HepG2 (cell line): ENCODE data around the gene SHOX. TPM values are rescaled to one million over a fixed set of nuclear protein-coding genes. Genes with fewer than 3 reads are reported as not detected.

Experiments used
- ATAC-seq: fragments of 200-7000 bp; cut with Tn5 transposase; 3 replicates; pipeline ENCODE4 v1.9.1; 2020; ENCODE audit warnings: mild to moderate bottlenecking, moderate library complexity
- BruUV-seq: library from RNA; stranded (reverse); fragments of 400-500 nt; replicated peaks from 2 replicates; lab custom pipeline; 2021; lab: Mats Ljungman, UMichigan
- CTCF ChIA-PET: fragments of 300-600 bp; formaldehyde crosslinking; extraction: SDS; loops from one replicate; lab custom pipeline; 2021; ENCODE audit warnings: low total read pairs, inconsistent platforms, low intra/inter-chr PET ratio; lab: Yijun Ruan, JAX
- POLR2A ChIA-PET: fragments of 350-600 bp; sonication (Branson Sonifier 250); formaldehyde crosslinking; loops from one replicate; lab custom pipeline; 2020; ENCODE audit warnings: antibody characterized with exemption, inconsistent platforms; lab: Yijun Ruan, JAX
- DNase-seq: peaks from one replicate; pipeline ENCODE4 v3.0.0-alpha.2; 2015; ENCODE audit warnings: low spot score
- FAIRE-seq: peaks from 3 replicates; lab custom pipeline; 2011; peaks lifted over from hg19 to GRCh38; lab: Jason Lieb, UNC
- H2AFZ ChIP-seq: one replicate; pipeline ENCODE4 v1.6.1; 2011; ENCODE audit warnings: low read length, inconsistent platforms
- H3K27ac ChIP-seq: fragments of 300-600 bp; 3 replicates; pipeline ENCODE4 v1.8.0; 2011; ENCODE audit warnings: mixed run types, mild to moderate bottlenecking, mixed read lengths, low read length, inconsistent platforms; ENCODE audit not compliant: insufficient read depth; ENCODE audit errors: extremely low read length
- H3K27me3 ChIP-seq, 2 experiments: fragments of 200-600 bp in 1 of 2; 2 replicates in 1 of 2; 3 replicates in 1 of 2; pipeline versions ENCODE4 v1.6.0 to v1.8.0; 2011; ENCODE audit warnings: low read length in 2 of 2, mild to moderate bottlenecking in 2 of 2, moderate library complexity in 2 of 2, inconsistent platforms in 1 of 2; ENCODE audit not compliant: insufficient read depth in 2 of 2, control insufficient read depth in 1 of 2
- H3K36me3 ChIP-seq, 2 experiments: fragments of 200-600 bp in 1 of 2; replicated peaks in 1 of 2; 2 replicates in 1 of 2; 3 replicates in 1 of 2; pipeline versions ENCODE4 v1.5.1 to v1.8.0; 2011; ENCODE audit warnings: low read length in 2 of 2, inconsistent platforms in 1 of 2; ENCODE audit not compliant: insufficient read depth in 2 of 2, control insufficient read depth in 1 of 2
- H3K4me1 ChIP-seq: 2 replicates; pipeline ENCODE4 v1.5.1; 2012; ENCODE audit warnings: low read length, inconsistent platforms; ENCODE audit not compliant: insufficient read depth
- H3K4me2 ChIP-seq: 2 replicates; pipeline ENCODE4 v1.6.0; 2011; ENCODE audit warnings: low read depth, low read length, inconsistent platforms
- H3K4me3 ChIP-seq, 3 experiments: fragments of 200-600 bp in 1 of 3; sonication (generic), shearing (Covaris generic) in 1 of 3; replicated peaks in 1 of 3; 2 replicates each; pipeline ENCODE4 v1.5.1; 2011 to 2016; ENCODE audit warnings: low read length in 3 of 3, inconsistent platforms in 2 of 3, low read depth in 2 of 3, mild to moderate bottlenecking in 2 of 3, control low read depth in 1 of 3, mixed read lengths in 1 of 3; ENCODE audit not compliant: insufficient read depth in 1 of 3
- H3K79me2 ChIP-seq: one replicate; pipeline ENCODE4 v1.6.1; 2011; ENCODE audit warnings: low read length, inconsistent platforms; ENCODE audit not compliant: insufficient read depth
- H3K9ac ChIP-seq: 2 replicates; pipeline ENCODE4 v1.6.0; 2011; ENCODE audit warnings: mild to moderate bottlenecking, low read depth, low read length, inconsistent platforms; ENCODE audit not compliant: insufficient read depth
- H3K9me3 ChIP-seq: 2 replicates; pipeline ENCODE4 v1.5.1; 2012; ENCODE audit warnings: mild to moderate bottlenecking, low read length
- H4K20me1 ChIP-seq: 2 replicates; pipeline ENCODE4 v1.6.0; 2011; ENCODE audit warnings: inconsistent platforms, mild to moderate bottlenecking, low read length, moderate library complexity; ENCODE audit not compliant: insufficient read depth
- ASH2L ChIP-seq: fragments of 300-600, 200-600 bp; sonication (generic); IDR thresholded peaks from 2 replicates; pipeline ENCODE4 v1.7.0; 2017; ENCODE audit warnings: low read depth, mild to moderate bottlenecking, moderate library complexity, mixed read lengths, low read length; ENCODE audit not compliant: insufficient read length
- BCL6 ChIP-seq: IDR thresholded peaks from 2 replicates; pipeline ENCODE4 v1.6.1; 2016; ENCODE audit warnings: missing genetic modification reagents, missing compliant biosample characterization
- CHCHD3 ChIP-seq: sonication (generic); formaldehyde crosslinking; IDR thresholded peaks from 2 replicates; pipeline ENCODE4 v1.8.0; 2022; ENCODE audit warnings: mild to moderate bottlenecking, missing genetic modification reagents, moderate library complexity
- HMG20B ChIP-seq: conservative IDR thresholded peaks from 2 replicates; pipeline ENCODE4 v1.6.1; 2016; ENCODE audit warnings: missing genetic modification reagents, missing compliant biosample characterization
- HOXA5 ChIP-seq: sonication (generic); formaldehyde crosslinking; IDR thresholded peaks from 2 replicates; pipeline ENCODE4 v1.4.0; 2020; ENCODE audit warnings: missing genetic modification reagents
- KLF13 ChIP-seq: sonication (generic); formaldehyde crosslinking; IDR thresholded peaks from 2 replicates; pipeline ENCODE4 v1.4.0; 2020; ENCODE audit warnings: mild to moderate bottlenecking, missing genetic modification reagents
- KMT2B ChIP-seq: IDR thresholded peaks from 2 replicates; pipeline ENCODE4 v1.6.1; 2016; ENCODE audit warnings: missing genetic modification reagents, missing compliant biosample characterization
- ZBTB7B ChIP-seq: sonication (generic); formaldehyde crosslinking; IDR thresholded peaks from 2 replicates; pipeline ENCODE4 v1.4.0; 2020; ENCODE audit warnings: missing genetic modification reagents
- ZNF160 ChIP-seq: sonication (generic); formaldehyde crosslinking; IDR thresholded peaks from 2 replicates; pipeline ENCODE4 v1.8.0; 2022; ENCODE audit warnings: mild to moderate bottlenecking, inconsistent platforms, missing genetic modification reagents
- ZNF660 ChIP-seq: sonication (generic); formaldehyde crosslinking; IDR thresholded peaks from 2 replicates; pipeline ENCODE4 v1.5.1; 2020; ENCODE audit warnings: mild to moderate bottlenecking, low read depth, missing genetic modification reagents, borderline replicate concordance
- WGBS: methylation state at CpG from one replicate; pipeline ENCODE4 v1.1.6; 2017; ENCODE audit warnings: low lambda C conversion rate; 5-methylcytosine and 5-hydroxymethylcytosine counted together
- in situ Hi-C: cut with HindIII; loops from 2 replicates; pipeline ENCODE4 v1.10.0; 2017; ENCODE audit warnings: low pct_unique_long_range_greater_than_20kb; ENCODE audit not compliant: extremely low pct_ligation_motif_present
- intact Hi-C: fragments of 100-400 bp; cut with micrococcal nuclease; formaldehyde crosslinking; loops from one replicate; pipeline ENCODE4 v1.10.0; 2022; ENCODE audit not compliant: unreplicated experiment
- polyA plus RNA-seq, 8 experiments: library from polyadenylated mRNA; depleted of rRNA in 3 of 8; stranded (reverse) in 7 of 8; unstranded in 1 of 8; fragments of >200 nt; fragmentation: Illumina TruSeq in 4 of 8; extraction: Trizol in 4 of 8; gene quantifications; 2 replicates each; pipeline versions ENCODE4 v1.2.1 to v1.2.3, GENCODE V29; 2011 to 2016; ENCODE audit warnings: low read depth in 4 of 8, missing spikeins in 1 of 8, mixed read lengths in 1 of 8; ENCODE audit not compliant: insufficient read depth in 1 of 8
- total RNA-seq, 5 experiments: library from RNA; depleted of rRNA; stranded (reverse); fragments of >200 nt; fragmentation: Illumina TruSeq; extraction: Trizol; gene quantifications; 2 replicates each; pipeline ENCODE4 v1.2.3, GENCODE V29; 2016; ENCODE audit warnings: low read depth in 1 of 5
- TF ChIP-seq, protein P1 (sequence below): sonication (generic); formaldehyde crosslinking; IDR thresholded peaks from 2 replicates; pipeline ENCODE4 v1.5.0; 2020; ENCODE audit warnings: mild to moderate bottlenecking, missing genetic modification reagents, borderline replicate concordance
- TF ChIP-seq, protein P2 (sequence below): sonication (generic); formaldehyde crosslinking; IDR thresholded peaks from 2 replicates; pipeline ENCODE4 v1.5.0; 2020; ENCODE audit warnings: missing genetic modification reagents, mild to moderate bottlenecking, borderline replicate concordance
- TF ChIP-seq, protein P3 (sequence below): sonication (generic); formaldehyde crosslinking; conservative IDR thresholded peaks from 2 replicates; pipeline ENCODE4 v1.8.0; 2022; ENCODE audit warnings: low read depth, missing genetic modification reagents
- TF ChIP-seq, protein P4 (sequence below): IDR thresholded peaks from 2 replicates; pipeline ENCODE4 v1.6.1; 2016; ENCODE audit warnings: mild to moderate bottlenecking, missing biosample characterization, missing genetic modification reagents

SHOX gene
- total and polyA plus RNA-seq, 2 of the 13 experiments (the other 11 are each of a cell fraction or from before 2014, with no cell fraction given): not detected

DNA sequence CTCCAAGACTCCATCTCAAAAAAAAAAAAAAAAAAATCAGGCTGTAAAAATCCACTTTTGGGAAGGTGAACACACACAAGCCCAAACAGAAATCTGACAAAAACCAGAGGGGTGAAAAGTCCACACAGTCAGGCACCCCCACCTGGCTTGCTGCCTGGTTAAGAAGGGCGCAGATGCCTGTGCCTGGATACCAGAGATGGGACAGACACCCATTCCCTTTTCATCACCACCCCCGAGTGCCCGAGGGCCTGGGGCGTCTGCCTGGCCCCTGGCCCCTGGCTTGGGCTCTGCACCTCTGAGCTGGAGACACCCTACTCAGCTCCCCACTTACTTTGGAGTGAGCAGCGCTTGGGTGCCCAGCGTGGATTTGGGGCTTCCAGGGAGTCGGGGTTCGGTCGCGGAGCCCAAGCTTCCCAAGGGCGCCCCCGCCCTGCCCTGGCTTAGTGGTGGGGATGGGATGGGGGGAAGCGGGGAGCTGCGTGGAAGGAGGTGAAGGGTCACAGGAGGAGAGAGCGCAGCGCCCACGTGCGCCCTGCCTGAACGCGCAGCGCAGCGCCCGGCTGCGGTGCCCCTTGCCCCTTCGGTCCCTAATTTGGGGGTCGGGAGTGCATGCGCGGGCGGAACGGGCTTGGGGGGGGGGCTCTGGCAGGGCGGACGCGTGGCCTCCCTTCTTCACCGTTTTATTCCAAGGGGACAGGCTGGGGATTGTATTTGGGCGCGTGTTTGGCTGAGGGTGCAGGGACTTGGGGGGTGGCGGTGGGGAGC is 11.3 kb downstream of the SHOX start (continued):
- TF ChIP-seq, protein P1, sequence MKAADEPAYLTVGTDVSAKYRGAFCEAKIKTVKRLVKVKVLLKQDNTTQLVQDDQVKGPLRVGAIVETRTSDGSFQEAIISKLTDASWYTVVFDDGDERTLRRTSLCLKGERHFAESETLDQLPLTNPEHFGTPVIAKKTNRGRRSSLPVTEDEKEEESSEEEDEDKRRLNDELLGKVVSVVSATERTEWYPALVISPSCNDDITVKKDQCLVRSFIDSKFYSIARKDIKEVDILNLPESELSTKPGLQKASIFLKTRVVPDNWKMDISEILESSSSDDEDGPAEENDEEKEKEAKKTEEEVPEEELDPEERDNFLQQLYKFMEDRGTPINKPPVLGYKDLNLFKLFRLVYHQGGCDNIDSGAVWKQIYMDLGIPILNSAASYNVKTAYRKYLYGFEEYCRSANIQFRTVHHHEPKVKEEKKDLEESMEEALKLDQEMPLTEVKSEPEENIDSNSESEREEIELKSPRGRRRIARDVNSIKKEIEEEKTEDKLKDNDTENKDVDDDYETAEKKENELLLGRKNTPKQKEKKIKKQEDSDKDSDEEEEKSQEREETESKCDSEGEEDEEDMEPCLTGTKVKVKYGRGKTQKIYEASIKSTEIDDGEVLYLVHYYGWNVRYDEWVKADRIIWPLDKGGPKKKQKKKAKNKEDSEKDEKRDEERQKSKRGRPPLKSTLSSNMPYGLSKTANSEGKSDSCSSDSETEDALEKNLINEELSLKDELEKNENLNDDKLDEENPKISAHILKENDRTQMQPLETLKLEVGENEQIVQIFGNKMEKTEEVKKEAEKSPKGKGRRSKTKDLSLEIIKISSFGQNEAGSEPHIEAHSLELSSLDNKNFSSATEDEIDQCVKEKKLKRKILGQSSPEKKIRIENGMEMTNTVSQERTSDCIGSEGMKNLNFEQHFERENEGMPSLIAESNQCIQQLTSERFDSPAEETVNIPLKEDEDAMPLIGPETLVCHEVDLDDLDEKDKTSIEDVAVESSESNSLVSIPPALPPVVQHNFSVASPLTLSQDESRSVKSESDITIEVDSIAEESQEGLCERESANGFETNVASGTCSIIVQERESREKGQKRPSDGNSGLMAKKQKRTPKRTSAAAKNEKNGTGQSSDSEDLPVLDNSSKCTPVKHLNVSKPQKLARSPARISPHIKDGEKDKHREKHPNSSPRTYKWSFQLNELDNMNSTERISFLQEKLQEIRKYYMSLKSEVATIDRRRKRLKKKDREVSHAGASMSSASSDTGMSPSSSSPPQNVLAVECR (CRISPR knock-in tag): no peak

DNA sequence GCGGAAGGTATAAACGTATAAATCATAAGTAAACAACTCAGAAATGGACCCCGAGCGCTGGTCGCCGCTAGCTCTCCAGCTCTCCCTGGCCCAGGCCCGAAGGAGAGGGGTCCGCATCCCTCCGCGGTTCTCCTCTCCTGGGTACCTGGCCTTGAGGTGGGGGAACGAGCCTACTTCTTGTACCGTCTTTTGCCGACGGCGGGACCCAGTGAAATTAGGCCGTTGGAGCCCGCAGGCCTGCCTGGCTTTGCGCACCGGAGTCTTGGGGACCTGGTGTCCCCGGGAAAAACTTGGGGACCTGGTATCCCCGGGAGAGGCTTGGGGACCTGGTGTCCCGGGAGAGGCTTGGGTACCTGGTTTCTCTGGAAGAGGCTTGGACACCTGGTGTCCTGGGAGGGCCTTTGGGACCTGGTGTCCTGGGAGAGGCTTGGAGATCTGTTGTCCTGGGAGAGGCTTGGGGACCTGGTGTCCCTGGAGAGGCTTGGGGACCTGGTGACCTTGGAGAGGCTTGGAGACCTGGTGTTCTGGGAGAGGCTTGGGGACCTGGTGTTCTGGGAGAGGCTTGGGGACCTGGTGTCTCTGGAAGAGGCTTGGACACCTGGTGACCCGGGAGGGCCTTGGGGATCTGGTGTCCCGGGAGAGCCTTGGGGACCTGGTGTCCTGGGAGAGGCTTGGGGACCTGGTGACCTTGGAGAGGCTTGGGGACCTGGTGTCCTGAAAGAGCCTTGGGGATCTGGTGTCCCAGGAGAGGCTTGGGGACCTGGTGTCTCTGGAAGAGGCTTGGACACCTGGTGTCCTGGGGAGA is 12.0 kb downstream of the SHOX start:
- Histone ChIP-seq H4K20me1 (no peaks in the 10 kb centered on the region), H3K4me1 (no peaks in the 10 kb centered on the region), H3K4me3 (no peak overlapping the region), H3K27me3 (peaks cover 1 to 19% of the 10 kb centered on the region in 2 experiments; a peak in 2 of 5 replicates), H3K27ac (no peak overlapping the region), H3K36me3 (no peaks in the 10 kb centered on the region), H3K9ac (no peak overlapping the region), H3K79me2 (no peaks in the 10 kb centered on the region), H3K4me2 (no peak overlapping the region), H2AFZ (no peak overlapping the region), H3K9me3 (no peaks in the 10 kb centered on the region)
- no peak for ATAC-seq
- no peak for DNase-seq
- intact Hi-C loops: no loop called here
- ChIA-PET CTCF (no interaction called here), POLR2A (no interaction called here)
- in situ Hi-C loops: no loop called here
- no TSS peak for BruUV-seq
- WGBS: 17% methylated on average over 13 of the region's 24 CpGs
- FAIRE-seq: no peak
- no peak for TF ChIP-seq ZBTB7B (CRISPR knock-in tag)
- TF ChIP-seq HMG20B (CRISPR knock-in tag): no peak
- TF ChIP-seq KMT2B (CRISPR knock-in tag): no peak
- TF ChIP-seq, protein P2, sequence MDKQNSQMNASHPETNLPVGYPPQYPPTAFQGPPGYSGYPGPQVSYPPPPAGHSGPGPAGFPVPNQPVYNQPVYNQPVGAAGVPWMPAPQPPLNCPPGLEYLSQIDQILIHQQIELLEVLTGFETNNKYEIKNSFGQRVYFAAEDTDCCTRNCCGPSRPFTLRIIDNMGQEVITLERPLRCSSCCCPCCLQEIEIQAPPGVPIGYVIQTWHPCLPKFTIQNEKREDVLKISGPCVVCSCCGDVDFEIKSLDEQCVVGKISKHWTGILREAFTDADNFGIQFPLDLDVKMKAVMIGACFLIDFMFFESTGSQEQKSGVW: no peak
- TF ChIP-seq ZNF660: no peak
- TF ChIP-seq ASH2L: no peak
- no peak for TF ChIP-seq HOXA5 (CRISPR knock-in tag)
- TF ChIP-seq KLF13 (CRISPR knock-in tag): no peak
- TF ChIP-seq, protein P3, sequence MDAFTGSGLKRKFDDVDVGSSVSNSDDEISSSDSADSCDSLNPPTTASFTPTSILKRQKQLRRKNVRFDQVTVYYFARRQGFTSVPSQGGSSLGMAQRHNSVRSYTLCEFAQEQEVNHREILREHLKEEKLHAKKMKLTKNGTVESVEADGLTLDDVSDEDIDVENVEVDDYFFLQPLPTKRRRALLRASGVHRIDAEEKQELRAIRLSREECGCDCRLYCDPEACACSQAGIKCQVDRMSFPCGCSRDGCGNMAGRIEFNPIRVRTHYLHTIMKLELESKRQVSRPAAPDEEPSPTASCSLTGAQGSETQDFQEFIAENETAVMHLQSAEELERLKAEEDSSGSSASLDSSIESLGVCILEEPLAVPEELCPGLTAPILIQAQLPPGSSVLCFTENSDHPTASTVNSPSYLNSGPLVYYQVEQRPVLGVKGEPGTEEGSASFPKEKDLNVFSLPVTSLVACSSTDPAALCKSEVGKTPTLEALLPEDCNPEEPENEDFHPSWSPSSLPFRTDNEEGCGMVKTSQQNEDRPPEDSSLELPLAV (CRISPR knock-in tag): no peak
- TF ChIP-seq, protein P4, sequence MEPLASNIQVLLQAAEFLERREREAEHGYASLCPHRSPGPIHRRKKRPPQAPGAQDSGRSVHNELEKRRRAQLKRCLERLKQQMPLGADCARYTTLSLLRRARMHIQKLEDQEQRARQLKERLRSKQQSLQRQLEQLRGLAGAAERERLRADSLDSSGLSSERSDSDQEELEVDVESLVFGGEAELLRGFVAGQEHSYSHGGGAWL: no peak
- TF ChIP-seq ZNF160 (CRISPR knock-in tag): no peak
- TF ChIP-seq CHCHD3 (CRISPR knock-in tag): no peak
- no peak for TF ChIP-seq BCL6 (CRISPR knock-in tag)
